GM12875 (cell line): ENCODE results near the gene XRN1.

Experiments used
- H3K4me3 ChIP-seq: one replicate; pipeline ENCODE4 v1.5.1; 2011; ENCODE audit warnings: low read depth, low read length, control low read depth
- TF ChIP-seq, protein P1 (sequence below): IDR thresholded peaks from 2 replicates; pipeline ENCODE4 v1.5.1; 2011; ENCODE audit warnings: low read depth, mild to moderate bottlenecking, control low read depth, inconsistent platforms, low read length, moderate library complexity, borderline replicate concordance; ENCODE audit not compliant: insufficient read depth

XRN1 gene

DNA sequence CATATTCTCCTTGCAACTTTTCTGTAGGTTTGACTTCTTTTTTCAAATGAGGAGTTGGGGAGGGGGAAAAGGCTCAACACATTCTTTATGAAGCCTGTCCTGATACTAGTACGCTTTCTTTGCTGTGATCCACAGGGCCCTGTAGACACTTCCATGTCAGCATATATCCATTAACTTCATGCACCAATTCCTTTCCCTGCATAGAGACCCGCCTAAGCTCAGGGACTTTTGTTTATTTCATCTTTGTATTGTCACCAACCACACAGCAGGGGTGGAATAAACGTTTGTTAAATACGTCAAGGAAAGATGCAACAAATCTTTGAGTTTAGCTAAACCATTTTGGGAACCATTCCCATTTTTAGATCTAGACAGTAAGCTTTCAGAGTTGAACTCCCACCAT, 179.4 kb downstream of the XRN1 start:
- TF ChIP-seq, protein P1, sequence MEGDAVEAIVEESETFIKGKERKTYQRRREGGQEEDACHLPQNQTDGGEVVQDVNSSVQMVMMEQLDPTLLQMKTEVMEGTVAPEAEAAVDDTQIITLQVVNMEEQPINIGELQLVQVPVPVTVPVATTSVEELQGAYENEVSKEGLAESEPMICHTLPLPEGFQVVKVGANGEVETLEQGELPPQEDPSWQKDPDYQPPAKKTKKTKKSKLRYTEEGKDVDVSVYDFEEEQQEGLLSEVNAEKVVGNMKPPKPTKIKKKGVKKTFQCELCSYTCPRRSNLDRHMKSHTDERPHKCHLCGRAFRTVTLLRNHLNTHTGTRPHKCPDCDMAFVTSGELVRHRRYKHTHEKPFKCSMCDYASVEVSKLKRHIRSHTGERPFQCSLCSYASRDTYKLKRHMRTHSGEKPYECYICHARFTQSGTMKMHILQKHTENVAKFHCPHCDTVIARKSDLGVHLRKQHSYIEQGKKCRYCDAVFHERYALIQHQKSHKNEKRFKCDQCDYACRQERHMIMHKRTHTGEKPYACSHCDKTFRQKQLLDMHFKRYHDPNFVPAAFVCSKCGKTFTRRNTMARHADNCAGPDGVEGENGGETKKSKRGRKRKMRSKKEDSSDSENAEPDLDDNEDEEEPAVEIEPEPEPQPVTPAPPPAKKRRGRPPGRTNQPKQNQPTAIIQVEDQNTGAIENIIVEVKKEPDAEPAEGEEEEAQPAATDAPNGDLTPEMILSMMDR = no peak
- no peak overlapping the region for H3K4me3 ChIP-seq

DNA sequence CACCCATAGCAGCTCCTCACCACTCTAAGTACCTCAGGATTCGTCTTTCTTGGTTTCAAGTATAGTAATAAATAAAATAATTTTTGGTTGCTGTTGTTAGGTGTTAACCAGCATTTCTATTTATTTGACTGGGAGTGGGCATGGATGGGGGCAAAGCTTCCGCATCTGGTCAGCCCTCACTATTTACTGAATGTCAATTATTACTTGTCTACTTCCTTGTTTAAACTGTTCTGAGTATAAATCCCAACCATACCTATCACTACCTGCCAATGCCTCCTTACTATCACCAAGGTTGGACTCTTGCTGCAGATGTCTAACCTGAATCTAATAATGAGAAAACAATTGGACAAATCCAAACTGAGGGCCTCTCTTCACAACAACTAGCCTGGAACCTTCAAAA, 180.6 kb downstream of the XRN1 start:
- TF ChIP-seq, protein P1 = no peak
- H3K4me3 ChIP-seq = no peak overlapping the region

DNA sequence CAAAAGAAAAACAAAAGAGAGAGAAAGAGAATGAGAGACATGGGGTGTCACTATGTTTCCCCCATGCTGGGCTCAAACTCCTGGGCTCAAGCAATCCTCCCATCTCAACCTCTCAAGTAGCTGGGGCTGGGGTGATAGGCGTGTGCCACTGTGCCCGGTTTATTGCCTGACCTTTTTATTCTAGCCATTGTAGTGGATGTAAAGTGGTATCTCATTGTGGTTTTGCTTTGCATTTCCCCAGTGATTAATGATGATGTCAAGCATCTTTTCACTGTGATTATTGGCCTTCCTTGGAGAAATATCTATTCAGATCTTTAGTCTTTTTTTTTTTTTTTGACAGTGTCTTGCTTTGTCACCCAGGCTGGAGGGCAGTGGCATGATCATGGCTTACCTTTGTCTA, 184.7 kb downstream of the XRN1 start:
- TF ChIP-seq, protein P1 = no peak

DNA sequence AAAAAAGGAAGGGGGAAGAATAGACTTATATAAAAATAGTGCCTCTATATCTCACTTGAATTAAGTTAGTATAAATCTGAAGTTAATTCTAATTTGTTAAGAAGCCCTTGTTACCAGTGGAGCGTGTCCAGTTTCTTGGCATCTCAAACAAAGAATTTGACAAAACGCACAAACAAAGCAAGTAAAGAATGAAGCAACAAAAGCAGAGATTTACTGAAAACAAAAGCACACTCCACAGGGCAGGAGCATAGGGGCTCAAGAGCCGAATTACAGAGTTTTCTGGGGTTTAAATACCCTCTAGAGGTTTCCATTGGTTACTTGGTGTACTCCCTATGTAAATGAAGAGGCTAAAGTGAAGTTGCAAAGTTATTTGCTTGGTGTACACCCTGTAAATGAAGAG, 188.5 kb downstream of the XRN1 start:
- TF ChIP-seq, protein P1 = no peak
- H3K4me3 ChIP-seq = no peak overlapping the region

More for the DNA sequence above, 184.7 kb downstream of the XRN1 start:
- H3K4me3 ChIP-seq = no peak overlapping the region

DNA sequence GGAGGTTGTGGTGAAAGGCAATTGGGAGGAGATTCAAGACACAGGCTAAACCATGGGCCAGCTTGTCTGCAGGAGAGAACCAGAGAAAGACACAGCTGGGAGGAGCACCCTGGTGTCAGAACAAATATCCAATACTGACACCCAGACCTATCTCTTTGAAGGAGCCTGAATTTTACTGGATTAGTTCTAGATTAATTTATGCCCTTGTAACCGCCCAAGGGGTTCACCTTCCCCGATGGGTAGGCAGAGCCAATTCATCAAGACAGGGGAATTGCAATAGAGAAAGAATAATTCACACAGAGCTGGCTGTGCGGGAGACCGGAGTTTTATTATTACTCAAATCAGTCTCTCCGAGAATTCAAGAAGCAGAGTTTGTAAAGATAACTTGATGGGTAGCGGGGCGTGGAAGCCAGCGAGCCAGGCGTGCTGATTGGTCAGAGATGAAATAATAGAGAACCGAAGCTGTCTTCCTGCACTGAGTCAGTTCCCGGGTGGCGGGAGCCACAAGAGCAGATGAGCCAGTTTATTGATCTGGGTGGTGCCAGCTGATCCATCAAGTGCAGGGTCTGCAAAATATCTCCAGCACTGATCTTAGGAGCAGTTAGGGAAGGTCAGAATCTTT, 191.0 kb downstream of the XRN1 start:
- TF ChIP-seq, protein P1 = no peak
- no peak overlapping the region for H3K4me3 ChIP-seq
